ENCODE measurements around the gene KRTAP12-2.

The KRTAP12-2 gene

GRCh38 chr21:44702973-44703730 is 36.4 kb upstream of the KRTAP12-2 start:
- Histone ChIP-seq H3K36me3 (replicated peaks; ENCODE audit: insufficient read depth, low read length) (no peaks in the 10 kb centered on the region), H3K4me1 (ENCODE audit: low read length) (no peaks in the 10 kb centered on the region), H3K4me3 (ENCODE audit: low read length) (no peak overlapping the region), H3K79me2 (ENCODE audit: low read length) (no peaks in the 10 kb centered on the region), H3K9ac (ENCODE audit: low read length) (no peak overlapping the region), H3F3A (ENCODE audit: insufficient read depth, low read length) (no peaks in the 10 kb centered on the region), H3K9me2 (replicated peaks; ENCODE audit: insufficient read depth, low read length) (no peaks in the 10 kb centered on the region), H2AFZ (ENCODE audit: low read length) (no peak overlapping the region), H3K27me3 (replicated peaks; ENCODE audit: insufficient read depth, low read length) (peaks cover 89% of the 10 kb centered on the region), H3K9me3 (replicated peaks; ENCODE audit: insufficient read depth, low read length) (no peaks in the 10 kb centered on the region), H3K4me2 (ENCODE audit: low read depth, low read length) (no peak overlapping the region), H4K20me1 (ENCODE audit: insufficient read depth, low read length) (no peaks in the 10 kb centered on the region), H3K27ac (ENCODE audit: low read length) (no peak overlapping the region)
- TF ChIP-seq EZH2phosphoT487 (IDR thresholded peaks at IDR 0.05; ENCODE audit: low read length): no peak
- TF ChIP-seq EZH2 (optimal IDR thresholded peaks at IDR 0.05; ENCODE audit: low read depth, low read length): no peak
- TF ChIP-seq CTCF (IDR thresholded peaks at IDR 0.05; ENCODE audit: low read length): no peak
- DNase-seq: no peak

GRCh38 chr21:44702111-44702972 is 35.6 kb upstream of the KRTAP12-2 start:
- TF ChIP-seq EZH2phosphoT487 (IDR thresholded peaks at IDR 0.05; ENCODE audit: low read length) (no peak), CTCF (IDR thresholded peaks at IDR 0.05; ENCODE audit: low read length) (no peak), EZH2 (optimal IDR thresholded peaks at IDR 0.05; ENCODE audit: low read depth, low read length) (no peak)
- Histone ChIP-seq H3K4me1 (ENCODE audit: low read length) (no peaks in the 10 kb centered on the region), H3K27ac (ENCODE audit: low read length) (no peak overlapping the region), H4K20me1 (ENCODE audit: insufficient read depth, low read length) (no peaks in the 10 kb centered on the region), H3K9me2 (replicated peaks; ENCODE audit: insufficient read depth, low read length) (no peaks in the 10 kb centered on the region), H3K79me2 (ENCODE audit: low read length) (no peaks in the 10 kb centered on the region), H2AFZ (ENCODE audit: low read length) (no peak overlapping the region), H3F3A (ENCODE audit: insufficient read depth, low read length) (no peaks in the 10 kb centered on the region), H3K9ac (ENCODE audit: low read length) (no peak overlapping the region), H3K27me3 (replicated peaks; ENCODE audit: insufficient read depth, low read length) (peaks cover 90% of the 10 kb centered on the region), H3K4me3 (ENCODE audit: low read length) (no peak overlapping the region), H3K36me3 (replicated peaks; ENCODE audit: insufficient read depth, low read length) (no peaks in the 10 kb centered on the region), H3K4me2 (ENCODE audit: low read depth, low read length) (no peak overlapping the region), H3K9me3 (replicated peaks; ENCODE audit: insufficient read depth, low read length) (no peaks in the 10 kb centered on the region)
- no peak for DNase-seq

DNA sequence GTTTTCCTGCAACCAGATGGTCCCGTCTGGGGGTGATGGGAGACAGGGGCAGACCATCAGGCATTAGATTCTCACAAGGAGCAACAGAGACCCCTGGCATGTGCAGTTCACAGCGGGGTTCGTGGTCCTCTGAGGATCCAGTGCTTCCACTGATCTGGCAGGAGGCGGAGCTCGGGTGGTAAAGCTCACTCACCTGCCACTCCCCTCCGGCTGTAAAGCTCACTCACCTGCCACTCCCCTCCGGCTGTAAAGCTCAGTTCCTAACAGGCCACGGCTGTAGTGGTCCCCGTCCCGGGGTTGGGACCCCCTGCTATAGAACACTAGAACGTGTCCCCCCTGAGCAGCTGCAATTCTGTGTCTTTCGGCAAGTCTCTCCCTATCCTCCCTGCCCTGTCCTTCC is 34.8 kb upstream of the KRTAP12-2 start:
- Histone ChIP-seq H3K79me2 (ENCODE audit: low read length) (no peaks in the 10 kb centered on the region), H4K20me1 (ENCODE audit: insufficient read depth, low read length) (no peaks in the 10 kb centered on the region), H3K4me1 (ENCODE audit: low read length) (no peaks in the 10 kb centered on the region), H3K4me3 (ENCODE audit: low read length) (no peak overlapping the region), H3K27ac (ENCODE audit: low read length) (no peak overlapping the region), H2AFZ (ENCODE audit: low read length) (no peak overlapping the region), H3K4me2 (ENCODE audit: low read depth, low read length) (no peak overlapping the region), H3K36me3 (replicated peaks; ENCODE audit: insufficient read depth, low read length) (no peaks in the 10 kb centered on the region), H3K9me3 (replicated peaks; ENCODE audit: insufficient read depth, low read length) (no peaks in the 10 kb centered on the region), H3K9ac (ENCODE audit: low read length) (no peak overlapping the region), H3F3A (ENCODE audit: insufficient read depth, low read length) (no peaks in the 10 kb centered on the region), H3K9me2 (replicated peaks; ENCODE audit: insufficient read depth, low read length) (no peaks in the 10 kb centered on the region), H3K27me3 (replicated peaks; ENCODE audit: insufficient read depth, low read length) (peaks cover 90% of the 10 kb centered on the region)
- TF ChIP-seq EZH2phosphoT487 (IDR thresholded peaks at IDR 0.05; ENCODE audit: low read length) (no peak), CTCF (IDR thresholded peaks at IDR 0.05; ENCODE audit: low read length) (no peak), EZH2 (optimal IDR thresholded peaks at IDR 0.05; ENCODE audit: low read depth, low read length) (no peak)
- DNase-seq: no peak

Data from MM.1S (cell line).